GM18519 (cell line): ENCODE results near the gene MYBL2.
A peak's percentile ranks its signal among the peaks of the same experiment; 100 is the strongest.
"Not testable (repeated sequence)": the region's sequence is repeated elsewhere in the genome, so short reads cannot be mapped to it uniquely, and the experiment has no call there.

Source experiments
- ATAC-seq: cut with Tn5 transposase; IDR thresholded peaks from one replicate; pipeline ENCODE4 v1.9.1; 2021; ENCODE audit warnings: mild to moderate bottlenecking, moderate library complexity; ENCODE audit not compliant: unreplicated experiment, low FRiP score

MYBL2 gene

GRCh38 chr20:43746344-43747137 is 79.6 kb downstream of the MYBL2 start:
- ATAC-seq, result no peak

- ATAC-seq, result no peak
Measured at GRCh38 chr20:43748274-43748673, 81.4 kb downstream of the MYBL2 start.

DNA sequence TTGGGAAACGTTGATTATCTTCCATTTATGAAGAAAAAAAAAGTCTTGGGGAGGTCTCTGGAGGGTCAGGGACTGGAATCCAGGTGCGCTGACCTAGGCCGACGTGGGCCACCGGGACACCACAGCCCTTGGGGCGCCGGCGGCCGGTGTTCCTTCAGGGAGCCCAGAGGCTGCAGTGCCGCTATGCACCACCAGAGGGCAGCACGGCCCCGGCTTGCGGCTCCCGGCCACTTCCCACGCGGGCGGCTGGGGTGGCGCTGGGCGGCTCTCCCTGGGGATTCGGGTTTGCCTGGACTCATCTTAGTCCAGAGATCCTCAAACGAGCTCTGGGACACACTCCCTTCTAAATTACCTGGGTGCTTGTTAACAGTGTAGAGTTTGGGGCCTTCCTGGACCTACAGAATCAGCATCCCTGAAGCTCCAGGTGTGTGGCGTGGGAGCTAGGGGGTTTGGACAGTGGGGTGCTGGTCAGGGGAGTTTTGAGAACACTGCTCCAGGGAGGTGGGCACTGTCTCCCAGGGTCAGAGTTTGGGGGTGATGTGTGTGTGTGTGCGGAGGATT is 82.9 kb downstream of the MYBL2 start:
- no peak for ATAC-seq

DNA sequence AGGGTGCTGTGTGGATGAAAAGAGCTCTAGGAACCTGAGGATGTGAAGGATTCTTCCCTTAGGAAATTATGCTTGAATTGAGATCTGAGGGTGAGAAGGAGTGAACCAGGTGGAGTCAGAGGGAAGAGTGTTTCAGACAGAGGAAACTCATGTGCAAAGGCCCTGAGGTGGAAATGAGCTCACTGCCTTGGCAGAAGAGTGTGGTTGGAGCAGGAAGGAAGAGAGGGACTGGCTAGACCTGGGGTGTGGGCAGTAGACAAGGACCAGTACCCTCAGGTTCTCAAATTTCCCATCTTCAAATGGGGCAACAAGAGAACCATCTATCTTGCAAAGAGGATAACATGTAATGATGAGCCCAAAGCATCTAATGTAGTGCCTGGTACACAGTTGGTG is 83.9 kb downstream of the MYBL2 start:
- ATAC-seq, result no peak

GRCh38 chr20:43751167-43752050 is 84.5 kb downstream of the MYBL2 start:
- ATAC-seq, result peak; percentile 62

DNA sequence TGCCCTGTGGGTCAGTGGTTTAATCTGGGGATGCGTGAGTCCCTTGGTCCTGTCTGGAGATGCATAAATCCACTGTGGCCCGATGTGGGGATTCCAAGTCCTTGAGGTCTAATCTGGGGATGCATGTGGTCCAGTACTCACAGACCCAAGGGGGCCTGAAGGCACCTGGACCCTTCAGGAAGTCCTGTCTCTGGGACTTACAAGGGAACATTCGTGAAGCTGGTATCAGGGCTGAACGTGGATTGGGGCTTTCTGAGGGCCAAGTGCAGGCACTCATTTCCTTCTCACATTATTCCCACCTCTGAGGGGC is 85.1 kb downstream of the MYBL2 start:
- ATAC-seq, result no peak

DNA sequence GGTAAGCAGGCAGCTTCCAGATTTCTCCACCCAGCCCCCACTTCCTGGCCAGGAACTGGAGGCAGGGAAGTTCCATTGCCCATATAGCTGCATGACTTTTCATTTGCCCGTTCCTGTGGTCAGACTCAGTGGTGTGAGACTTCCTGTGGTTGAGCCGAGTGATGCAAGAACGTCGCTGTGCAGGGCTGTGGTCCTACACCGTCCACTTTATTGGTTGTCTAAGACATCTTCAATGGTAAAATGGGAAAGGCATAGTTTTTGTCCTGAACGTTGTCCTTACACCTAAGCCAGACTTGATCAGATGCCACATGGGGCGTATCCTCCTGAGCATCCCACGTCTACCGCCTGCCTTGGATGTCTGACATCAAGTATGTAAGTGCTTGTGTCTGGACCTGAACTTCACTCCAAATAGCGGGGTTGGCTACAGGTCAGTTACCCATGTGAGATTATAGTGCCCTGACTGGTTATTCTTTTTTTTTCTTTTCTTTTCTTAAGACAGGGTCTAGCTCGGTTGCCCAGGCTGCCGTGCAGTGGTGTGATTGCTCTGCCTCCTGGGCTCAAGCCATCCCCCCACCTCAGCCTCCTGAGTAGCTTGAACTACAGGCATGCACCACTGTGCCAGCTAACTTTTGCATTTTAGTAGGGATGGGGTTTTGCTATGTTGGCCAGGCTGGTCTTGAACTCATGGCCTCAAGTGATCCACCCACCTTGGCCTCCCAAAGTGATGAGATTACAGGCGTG is 85.8 kb downstream of the MYBL2 start:
- ATAC-seq, result no peak

DNA sequence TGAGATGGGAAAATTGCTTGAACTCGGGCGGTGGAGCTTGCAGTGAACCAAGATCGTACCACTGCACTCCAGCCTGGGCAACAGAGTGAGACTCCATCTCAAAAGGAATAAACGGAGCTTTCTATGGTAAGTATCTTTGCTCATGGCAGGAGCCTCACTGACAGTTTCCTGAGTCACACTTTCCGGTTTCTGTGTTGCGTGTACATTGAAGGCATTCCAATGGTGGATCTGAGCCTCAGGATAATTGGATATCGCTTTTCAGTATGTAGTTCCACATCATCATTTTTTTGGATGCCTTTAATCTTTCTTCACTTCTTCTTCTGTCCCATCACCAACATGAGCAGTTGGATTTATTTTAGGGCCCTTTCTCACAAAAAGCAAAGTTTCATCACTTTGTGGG is 88.5 kb downstream of the MYBL2 start:
- ATAC-seq, result no peak

DNA sequence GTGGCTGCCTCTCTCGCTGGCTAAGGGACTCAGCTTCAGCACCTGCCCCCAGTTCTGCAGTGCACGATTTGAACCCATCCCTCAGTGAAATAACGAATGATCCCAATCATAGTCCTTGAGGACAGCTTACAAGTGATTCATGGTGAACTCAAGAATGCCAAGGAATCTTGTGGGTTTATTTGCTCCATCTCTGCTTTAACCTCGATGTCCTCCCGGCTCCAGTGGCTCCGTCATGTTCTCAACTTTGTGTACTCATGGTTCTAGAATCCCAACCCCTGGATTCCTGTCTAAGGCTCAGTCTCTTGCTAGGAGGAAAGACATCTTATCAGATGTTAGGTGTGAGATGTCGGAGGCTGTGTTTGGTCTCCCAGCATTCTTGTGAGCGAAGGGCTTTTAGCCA is 88.9 kb downstream of the MYBL2 start:
- no peak for ATAC-seq

DNA sequence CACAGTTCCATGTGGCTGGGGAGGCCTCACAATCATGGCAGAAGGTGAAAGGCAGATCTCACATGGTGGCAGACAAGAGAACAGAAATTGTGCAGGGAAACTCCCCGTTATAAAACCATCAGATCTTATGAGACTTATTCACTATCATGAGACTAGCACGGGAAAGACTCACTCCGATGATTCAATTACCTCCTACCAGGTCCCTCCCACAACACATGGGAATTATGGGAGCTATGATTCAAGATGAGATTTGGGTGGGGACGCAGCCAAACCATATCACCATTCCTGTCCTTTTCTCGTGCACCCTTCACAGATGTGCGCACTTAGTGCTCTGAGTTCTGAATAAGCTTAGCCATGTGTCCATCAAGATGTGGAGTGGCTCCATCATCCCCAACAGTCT is 91.0 kb downstream of the MYBL2 start:
- not testable (repeated sequence) for ATAC-seq

DNA sequence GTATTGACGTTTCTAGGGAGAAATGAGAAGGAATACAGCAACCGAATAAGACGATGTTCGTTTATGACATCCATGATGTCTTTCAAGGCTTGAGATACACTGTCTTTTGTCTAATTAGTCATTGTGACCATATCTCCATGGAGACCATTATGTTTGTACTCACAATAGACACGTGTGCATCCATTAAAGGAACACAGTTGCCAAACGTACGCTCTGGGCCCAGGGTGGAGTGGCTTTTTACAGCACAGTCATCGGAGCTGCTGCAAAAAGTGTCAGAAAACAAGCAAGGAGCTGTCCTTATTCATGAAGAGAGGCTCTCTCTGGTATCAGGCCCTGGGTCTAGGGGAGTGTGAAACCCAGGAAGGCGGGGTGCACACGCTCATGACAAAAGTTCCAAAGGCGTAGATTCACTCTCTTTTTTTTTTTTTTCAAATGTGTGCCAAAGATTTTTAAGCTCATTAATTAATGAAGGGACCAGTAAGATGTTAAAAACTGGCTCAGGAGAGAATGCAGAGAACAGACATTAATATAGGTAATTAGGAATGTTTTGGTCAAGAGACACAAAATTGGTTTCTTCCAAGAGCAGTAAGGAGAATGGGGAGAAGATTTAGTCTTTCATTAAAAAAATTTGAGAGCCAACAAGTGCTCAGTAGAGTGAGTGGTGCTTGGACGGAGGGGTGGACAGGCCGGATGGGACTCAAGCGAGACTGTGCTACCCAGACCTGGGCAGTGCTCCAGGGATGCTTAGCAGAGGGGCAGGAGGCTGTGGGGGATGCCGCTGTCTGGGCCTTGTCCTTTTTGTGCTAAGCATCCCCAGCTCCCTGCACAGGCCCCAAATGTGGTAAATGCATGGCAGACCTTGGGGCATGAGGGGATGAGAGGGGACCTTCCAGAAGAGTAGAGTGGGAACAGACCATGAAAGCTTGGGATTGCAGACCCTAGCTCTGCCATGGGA is 94.7 kb downstream of the MYBL2 start:
- ATAC-seq, result no peak

- no peak for ATAC-seq
Measured at GRCh38 chr20:43762911-43763310, 96.0 kb downstream of the MYBL2 start.

DNA sequence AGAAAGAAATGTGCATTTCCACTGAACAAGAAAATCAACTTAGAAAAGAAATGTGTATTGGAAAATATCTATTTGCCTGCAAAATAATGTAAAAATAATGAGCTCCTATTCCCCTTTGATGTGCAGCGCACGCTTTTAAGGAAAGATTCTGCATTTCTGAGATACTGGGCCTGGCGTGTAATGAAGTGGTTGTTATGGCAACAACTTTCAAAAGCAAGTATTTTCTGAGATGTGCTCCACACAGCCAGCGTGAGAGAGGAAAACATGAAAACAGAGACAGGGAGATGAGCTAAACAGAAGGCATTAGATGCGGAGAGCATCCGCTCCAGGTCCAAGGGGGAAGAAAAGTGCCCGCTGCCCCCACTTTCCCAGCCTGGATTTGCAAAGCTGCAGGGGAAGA is 99.0 kb downstream of the MYBL2 start:
- ATAC-seq, result no peak
